HCT116 (cell line): Measurements from ENCODE around the gene ACP1.

ENCODE experiments used
- CEBPB ChIP-seq: IDR thresholded peaks from 2 replicates; pipeline ENCODE4 v1.6.1; 2012; ENCODE audit warnings: low read depth
- CTCF ChIP-seq, 3 experiments: fragments of 200-600 bp in 1 of 3; sonication (generic) in 1 of 3; IDR thresholded peaks in 2 of 3; conservative IDR thresholded peaks in 1 of 3; 2 replicates each; pipeline ENCODE4 v1.5.1; 2012 to 2017; ENCODE audit warnings: low read depth in 2 of 3, low read length in 2 of 3, antibody characterized with exemption in 1 of 3, borderline replicate concordance in 1 of 3, control low read depth in 1 of 3, mild to moderate bottlenecking in 1 of 3, mixed read lengths in 1 of 3, mixed run types in 1 of 3, moderate library complexity in 1 of 3; ENCODE audit not compliant: insufficient read depth in 1 of 3
- EZH2 ChIP-seq: fragments of 200-600 bp; sonication (generic); IDR thresholded peaks from 2 replicates; pipeline ENCODE4 v1.6.1; 2017; ENCODE audit warnings: antibody characterized with exemption, mixed run types
- POLR2A ChIP-seq: IDR thresholded peaks from 2 replicates; pipeline ENCODE4 v1.7.0; 2011; ENCODE audit warnings: borderline replicate concordance; ENCODE audit not compliant: insufficient read depth, insufficient read length; ENCODE audit errors: extremely low read depth
- POLR2AphosphoS5 ChIP-seq: IDR thresholded peaks from 2 replicates; pipeline ENCODE4 v1.6.1; 2011; ENCODE audit warnings: mild to moderate bottlenecking, low read depth, low read length, moderate library complexity
- TCF7L2 ChIP-seq: IDR thresholded peaks from 2 replicates; pipeline ENCODE4 v1.7.0; 2011; ENCODE audit warnings: borderline replicate concordance, inconsistent platforms; ENCODE audit not compliant: insufficient read depth, insufficient read length; ENCODE audit errors: extremely low read depth
- ZNF274 ChIP-seq: fragments of 200-500 bp; sonication (Bioruptor generic); IDR thresholded peaks from 2 replicates; pipeline ENCODE4 v1.6.1; 2014; ENCODE audit warnings: mild to moderate bottlenecking, low read depth, low read length, inconsistent platforms

GRCh38 chr2:216068-216467 lies 48.7 kb upstream of the ACP1 start:
- no peak for TF ChIP-seq EZH2
- TF ChIP-seq CTCF (IDR thresholded peaks at IDR 0.05 in 2 of 3, conservative IDR thresholded peaks at IDR 0.05 in 1 of 3; ENCODE audit: borderline replicate concordance in 1 of 3, insufficient read depth in 1 of 3, low read depth in 2 of 3, low read length in 2 of 3) = no peak
- no peak for TF ChIP-seq CEBPB
- TF ChIP-seq POLR2A = no peak
- TF ChIP-seq ZNF274 = no peak
- no peak for TF ChIP-seq TCF7L2
- no peak for TF ChIP-seq POLR2AphosphoS5
